ENCODE measurements around the gene MIPEP.

DNA sequence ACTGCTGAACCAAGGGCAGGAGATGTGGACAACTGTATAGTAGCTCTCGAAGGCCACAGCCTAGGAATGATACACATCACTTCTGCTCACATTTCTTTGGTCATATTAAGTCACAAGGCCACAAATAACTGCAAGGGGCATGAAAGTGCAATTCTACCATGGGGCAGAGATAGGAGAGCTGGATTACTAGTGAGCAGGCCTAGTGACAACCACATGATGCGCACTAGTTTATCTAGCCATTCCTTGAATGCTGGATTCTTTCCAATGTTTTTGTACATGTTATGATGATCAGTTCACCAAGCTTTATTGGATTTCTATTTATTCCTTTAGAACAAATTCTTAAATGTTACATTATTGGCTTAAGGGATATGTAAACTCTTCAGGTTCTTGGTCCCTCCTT lies 100.7 kb downstream of the MIPEP start:
- TF ChIP-seq, protein P1, sequence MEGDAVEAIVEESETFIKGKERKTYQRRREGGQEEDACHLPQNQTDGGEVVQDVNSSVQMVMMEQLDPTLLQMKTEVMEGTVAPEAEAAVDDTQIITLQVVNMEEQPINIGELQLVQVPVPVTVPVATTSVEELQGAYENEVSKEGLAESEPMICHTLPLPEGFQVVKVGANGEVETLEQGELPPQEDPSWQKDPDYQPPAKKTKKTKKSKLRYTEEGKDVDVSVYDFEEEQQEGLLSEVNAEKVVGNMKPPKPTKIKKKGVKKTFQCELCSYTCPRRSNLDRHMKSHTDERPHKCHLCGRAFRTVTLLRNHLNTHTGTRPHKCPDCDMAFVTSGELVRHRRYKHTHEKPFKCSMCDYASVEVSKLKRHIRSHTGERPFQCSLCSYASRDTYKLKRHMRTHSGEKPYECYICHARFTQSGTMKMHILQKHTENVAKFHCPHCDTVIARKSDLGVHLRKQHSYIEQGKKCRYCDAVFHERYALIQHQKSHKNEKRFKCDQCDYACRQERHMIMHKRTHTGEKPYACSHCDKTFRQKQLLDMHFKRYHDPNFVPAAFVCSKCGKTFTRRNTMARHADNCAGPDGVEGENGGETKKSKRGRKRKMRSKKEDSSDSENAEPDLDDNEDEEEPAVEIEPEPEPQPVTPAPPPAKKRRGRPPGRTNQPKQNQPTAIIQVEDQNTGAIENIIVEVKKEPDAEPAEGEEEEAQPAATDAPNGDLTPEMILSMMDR (IDR thresholded peaks at IDR 0.05) = no peak
- no peak for TF ChIP-seq POLR2A (IDR thresholded peaks at IDR 0.05)
